ENCODE data around the gene KCNC2.

Gene KCNC2

GRCh38 chr12:75000120-75000519 is 209.5 kb downstream of the KCNC2 start:
- no peaks in the 10 kb centered on the region for H3K27me3 ChIP-seq (replicated peaks; ENCODE audit: insufficient read depth, low read length)
- H3K9me2 ChIP-seq (replicated peaks; ENCODE audit: insufficient read depth, low read length) = no peaks in the 10 kb centered on the region
- H3K27ac ChIP-seq (ENCODE audit: low read length) = no peak overlapping the region
- peak overlapping the region; percentile 56; the same call in 1 of the 2 replicates for H2AFZ ChIP-seq (ENCODE audit: low read length)
- H3F3A ChIP-seq (ENCODE audit: insufficient read depth, low read length) = no peaks in the 10 kb centered on the region
- H3K9me3 ChIP-seq (replicated peaks; ENCODE audit: insufficient read depth, low read length) = no peaks in the 10 kb centered on the region
- peaks cover 5% of the 10 kb centered on the region; the same call in 1 of the 2 replicates for H3K4me1 ChIP-seq (ENCODE audit: low read length)
- H3K36me3 ChIP-seq (replicated peaks; ENCODE audit: insufficient read depth, low read length) = no peaks in the 10 kb centered on the region
- peak overlapping the region; percentile 54 for H3K4me3 ChIP-seq (ENCODE audit: low read length)
- H3K79me2 ChIP-seq (ENCODE audit: low read length) = no peaks in the 10 kb centered on the region
- no peak overlapping the region; the same call in 1 of the 2 replicates for H3K9ac ChIP-seq (ENCODE audit: low read length)
- peak overlapping the region; percentile 62; the same call in 1 of the 2 replicates for H3K4me2 ChIP-seq (ENCODE audit: low read depth, low read length)
- H4K20me1 ChIP-seq (ENCODE audit: insufficient read depth, low read length) = no peaks in the 10 kb centered on the region
- no peak for DNase-seq
- TF ChIP-seq EZH2 (optimal IDR thresholded peaks at IDR 0.05; ENCODE audit: low read depth, low read length) (no peak), CTCF (IDR thresholded peaks at IDR 0.05; ENCODE audit: low read length) (no peak), EZH2phosphoT487 (IDR thresholded peaks at IDR 0.05; ENCODE audit: low read length) (no peak)

- peak overlapping the region; percentile 56; the same call in 1 of the 2 replicates for H2AFZ ChIP-seq (ENCODE audit: low read length)
- H3K36me3 ChIP-seq (replicated peaks; ENCODE audit: insufficient read depth, low read length) = no peaks in the 10 kb centered on the region
- peaks cover 5% of the 10 kb centered on the region; the same call in 1 of the 2 replicates for H3K4me1 ChIP-seq (ENCODE audit: low read length)
- no peak overlapping the region for H3K27ac ChIP-seq (ENCODE audit: low read length)
- DNase-seq = peak; percentile 51
- no peak for TF ChIP-seq EZH2phosphoT487 (IDR thresholded peaks at IDR 0.05; ENCODE audit: low read length)
- TF ChIP-seq EZH2 (optimal IDR thresholded peaks at IDR 0.05; ENCODE audit: low read depth, low read length) = no peak
- TF ChIP-seq CTCF (IDR thresholded peaks at IDR 0.05; ENCODE audit: low read length) = no peak
- no peaks in the 10 kb centered on the region for H3K9me3 ChIP-seq (replicated peaks; ENCODE audit: insufficient read depth, low read length)
- H3K9ac ChIP-seq (ENCODE audit: low read length) = no peak overlapping the region; the same call in 1 of the 2 replicates
- no peaks in the 10 kb centered on the region for H3K9me2 ChIP-seq (replicated peaks; ENCODE audit: insufficient read depth, low read length)
- no peaks in the 10 kb centered on the region for H4K20me1 ChIP-seq (ENCODE audit: insufficient read depth, low read length)
- peak overlapping the region; percentile 54 for H3K4me3 ChIP-seq (ENCODE audit: low read length)
- no peaks in the 10 kb centered on the region for H3F3A ChIP-seq (ENCODE audit: insufficient read depth, low read length)
- no peaks in the 10 kb centered on the region for H3K27me3 ChIP-seq (replicated peaks; ENCODE audit: insufficient read depth, low read length)
- H3K4me2 ChIP-seq (ENCODE audit: low read depth, low read length) = peak overlapping the region; percentile 62
- H3K79me2 ChIP-seq (ENCODE audit: low read length) = no peaks in the 10 kb centered on the region
Measured at GRCh38 chr12:74999474-74999873, 210.2 kb downstream of the KCNC2 start.

Measured in MM.1S (cell line).